ENCODE measurements around the gene MACROD2. TPM values are rescaled to one million over a fixed set of nuclear protein-coding genes. Genes with fewer than 3 reads are reported as not detected.

The MACROD2 gene
- total RNA-seq, 2 donors from 2014 or later = 8.3 to 21.8 TPM

GRCh38 chr20:16018881-16019280 is 2023.6 kb downstream of the MACROD2 start:
- TF ChIP-seq POLR2A (IDR thresholded peaks at IDR 0.05) = no peak
- TF ChIP-seq, protein P1, sequence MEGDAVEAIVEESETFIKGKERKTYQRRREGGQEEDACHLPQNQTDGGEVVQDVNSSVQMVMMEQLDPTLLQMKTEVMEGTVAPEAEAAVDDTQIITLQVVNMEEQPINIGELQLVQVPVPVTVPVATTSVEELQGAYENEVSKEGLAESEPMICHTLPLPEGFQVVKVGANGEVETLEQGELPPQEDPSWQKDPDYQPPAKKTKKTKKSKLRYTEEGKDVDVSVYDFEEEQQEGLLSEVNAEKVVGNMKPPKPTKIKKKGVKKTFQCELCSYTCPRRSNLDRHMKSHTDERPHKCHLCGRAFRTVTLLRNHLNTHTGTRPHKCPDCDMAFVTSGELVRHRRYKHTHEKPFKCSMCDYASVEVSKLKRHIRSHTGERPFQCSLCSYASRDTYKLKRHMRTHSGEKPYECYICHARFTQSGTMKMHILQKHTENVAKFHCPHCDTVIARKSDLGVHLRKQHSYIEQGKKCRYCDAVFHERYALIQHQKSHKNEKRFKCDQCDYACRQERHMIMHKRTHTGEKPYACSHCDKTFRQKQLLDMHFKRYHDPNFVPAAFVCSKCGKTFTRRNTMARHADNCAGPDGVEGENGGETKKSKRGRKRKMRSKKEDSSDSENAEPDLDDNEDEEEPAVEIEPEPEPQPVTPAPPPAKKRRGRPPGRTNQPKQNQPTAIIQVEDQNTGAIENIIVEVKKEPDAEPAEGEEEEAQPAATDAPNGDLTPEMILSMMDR (IDR thresholded peaks at IDR 0.05) = no peak
- H3K27me3 ChIP-seq = no peaks in the 10 kb centered on the region
- H3K9me3 ChIP-seq = no peaks in the 10 kb centered on the region
- H3K36me3 ChIP-seq (replicated peaks in 1 of 2; ENCODE audit: insufficient read depth in 1 of 2, low read depth in 2 of 2) = no peaks in the 10 kb centered on the region
- H3K27ac ChIP-seq = no peak overlapping the region
- no peak for DNase-seq
- no peaks in the 10 kb centered on the region for H3K4me1 ChIP-seq
- no peak overlapping the region for H3K4me3 ChIP-seq
- intact Hi-C loops (cut with DNase I) = no loop called here
- no peak for ATAC-seq

- DNase-seq (no peak), ATAC-seq (no peak)
- intact Hi-C loops (cut with DNase I) = no loop called here
- Histone ChIP-seq H3K27me3 (no peaks in the 10 kb centered on the region), H3K4me3 (no peak overlapping the region), H3K4me1 (no peaks in the 10 kb centered on the region), H3K9me3 (no peaks in the 10 kb centered on the region), H3K36me3 (replicated peaks in 1 of 2; ENCODE audit: insufficient read depth in 1 of 2, low read depth in 2 of 2) (no peaks in the 10 kb centered on the region), H3K27ac (no peak overlapping the region)
- TF ChIP-seq POLR2A (IDR thresholded peaks at IDR 0.05) = no peak
- TF ChIP-seq, protein P1 (IDR thresholded peaks at IDR 0.05) = no peak
- 59 to 61% methylated on average over 3 of the region's 3 CpGs for WGBS, 2 donors
Observed at GRCh38 chr20:16020971-16021370, 2025.7 kb downstream of the MACROD2 start.

GRCh38 chr20:16025084-16025483 is 2029.8 kb downstream of the MACROD2 start:
- Histone ChIP-seq H3K4me1 (no peaks in the 10 kb centered on the region), H3K9me3 (no peaks in the 10 kb centered on the region), H3K4me3 (no peak overlapping the region), H3K27ac (no peak overlapping the region), H3K36me3 (replicated peaks in 1 of 2; ENCODE audit: insufficient read depth in 1 of 2, low read depth in 2 of 2) (no peaks in the 10 kb centered on the region), H3K27me3 (no peaks in the 10 kb centered on the region)
- no peak for DNase-seq
- ATAC-seq = no peak
- 84 to 90% methylated on average over 1 of the region's 1 CpG for WGBS, 2 donors
- TF ChIP-seq POLR2A (IDR thresholded peaks at IDR 0.05) = no peak
- TF ChIP-seq, protein P1 (IDR thresholded peaks at IDR 0.05) = no peak
- intact Hi-C loops (cut with DNase I) = no loop called here

DNA sequence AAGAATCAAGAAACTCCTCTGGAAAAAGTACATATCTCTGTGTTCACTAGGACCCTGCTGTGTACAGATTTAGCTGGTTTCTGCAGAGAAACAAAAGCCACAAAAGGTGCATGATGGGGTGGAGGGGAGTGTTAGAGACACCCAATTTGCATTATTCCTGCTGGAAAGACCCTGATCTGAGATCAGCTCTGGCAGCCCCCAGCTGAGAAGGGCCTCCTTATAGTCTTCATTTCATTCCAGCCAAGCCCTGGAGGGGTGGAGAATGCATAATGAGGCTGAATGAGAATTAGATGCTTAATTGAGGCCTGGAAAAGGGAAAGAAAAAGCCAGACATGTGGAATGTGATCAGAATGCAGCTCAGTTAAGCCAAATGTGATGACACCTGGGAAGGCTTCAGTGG is 2032.4 kb downstream of the MACROD2 start:
- intact Hi-C loops (cut with DNase I) = no loop called here
- TF ChIP-seq, protein P1 (IDR thresholded peaks at IDR 0.05) = no peak
- TF ChIP-seq POLR2A (IDR thresholded peaks at IDR 0.05) = no peak
- no peak for DNase-seq
- ATAC-seq = no peak
- Histone ChIP-seq H3K4me1 (no peaks in the 10 kb centered on the region), H3K4me3 (no peak overlapping the region), H3K9me3 (no peaks in the 10 kb centered on the region), H3K27ac (no peak overlapping the region), H3K27me3 (no peaks in the 10 kb centered on the region), H3K36me3 (replicated peaks in 1 of 2; ENCODE audit: insufficient read depth in 1 of 2, low read depth in 2 of 2) (no peaks in the 10 kb centered on the region)

DNA sequence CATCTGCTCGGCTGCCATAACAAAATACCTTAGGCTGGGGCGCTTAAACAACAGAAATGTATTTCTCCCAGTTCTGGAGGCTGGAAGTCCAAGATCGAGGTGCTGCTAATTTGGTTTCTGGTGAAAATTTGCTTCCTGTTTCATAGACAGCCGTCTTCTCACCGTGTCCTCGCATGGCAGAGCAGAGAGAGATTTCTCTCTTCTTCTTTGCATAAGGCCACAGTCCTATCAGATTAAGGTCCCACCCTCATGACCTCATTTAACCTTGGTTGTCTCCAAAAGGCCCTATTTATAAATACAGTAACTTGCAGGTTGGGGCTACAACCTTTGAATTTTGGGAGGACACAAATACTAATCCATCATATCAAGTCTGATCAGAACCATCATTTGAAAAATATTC is 2033.6 kb downstream of the MACROD2 start:
- Histone ChIP-seq H3K36me3 (replicated peaks in 1 of 2; ENCODE audit: insufficient read depth in 1 of 2, low read depth in 2 of 2) (no peaks in the 10 kb centered on the region), H3K4me3 (no peak overlapping the region), H3K27ac (no peak overlapping the region), H3K27me3 (no peaks in the 10 kb centered on the region), H3K9me3 (no peaks in the 10 kb centered on the region), H3K4me1 (no peaks in the 10 kb centered on the region)
- no peak for DNase-seq
- intact Hi-C loops (cut with DNase I) = no loop called here
- 79 to 81% methylated on average over 6 of the region's 6 CpGs for WGBS, 2 donors
- no peak for ATAC-seq
- TF ChIP-seq, protein P1 (IDR thresholded peaks at IDR 0.05) = no peak
- TF ChIP-seq POLR2A (IDR thresholded peaks at IDR 0.05) = no peak

All from body of pancreas (tissue), 4 donors.